Measurements from ENCODE around the gene LSM14A. TPM values are rescaled to one million over a fixed set of nuclear protein-coding genes. Genes with fewer than 3 reads are reported as not detected.

The LSM14A gene
- total and polyA plus RNA-seq, 4 donors: 12.6 to 133 (median 48.0) TPM

DNA sequence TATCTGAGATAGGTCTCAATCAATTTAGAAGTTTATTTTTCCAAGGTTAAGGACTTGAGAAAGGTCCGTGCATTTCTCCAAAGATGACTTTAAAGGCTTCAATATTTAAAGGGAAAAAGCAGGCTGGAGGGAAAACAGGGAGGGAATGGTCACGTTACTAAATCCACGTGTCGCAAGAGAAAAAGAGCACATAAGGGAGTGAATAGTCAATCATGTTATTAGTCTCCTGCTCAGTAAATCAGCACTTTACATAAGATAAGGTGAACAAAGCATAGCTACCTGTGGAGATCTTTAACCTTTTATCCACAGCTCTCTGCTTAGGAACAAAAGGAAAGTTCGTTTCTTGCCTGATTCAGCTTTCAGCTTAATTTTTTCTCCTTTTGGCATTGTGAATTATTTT is 31.3 kb upstream of the LSM14A start:
- Histone ChIP-seq H3K27ac (ENCODE audit: low read depth in 1 of 2, low read length in 2 of 2) (no peak overlapping the region), H3K9ac (ENCODE audit: low read depth in 1 of 2, low read length in 2 of 2) (no peak overlapping the region), H3K36me3 (ENCODE audit: control insufficient read depth in 4 of 4, insufficient read depth in 3 of 4, low read depth in 1 of 4, low read length in 3 of 4) (no peaks in the 10 kb centered on the region), H3K4me3 (ENCODE audit: low read depth in 1 of 3, low read length in 3 of 3) (no peak overlapping the region), H3K9me3 (ENCODE audit: control insufficient read depth in 4 of 4, low read length in 3 of 4) (no peaks in the 10 kb centered on the region), H3K27me3 (ENCODE audit: control insufficient read depth in 4 of 4, insufficient read depth in 4 of 4, low read length in 3 of 4) (no peaks in the 10 kb centered on the region), H3K4me1 (ENCODE audit: control insufficient read depth in 4 of 4, insufficient read depth in 4 of 4, low read length in 3 of 4) (no peaks in the 10 kb centered on the region)
- TF ChIP-seq JUND (IDR thresholded peaks at IDR 0.05) (no peak), ZBTB33 (IDR thresholded peaks at IDR 0.05) (no peak), MAX (IDR thresholded peaks at IDR 0.05) (no peak)
- WGBS: 39% methylated on average over 5 of the region's 5 CpGs
- DNase-seq (ENCODE audit: low spot score): no peak

- H3K9me3 ChIP-seq (ENCODE audit: control insufficient read depth in 4 of 4, low read length in 3 of 4): no peaks in the 10 kb centered on the region
- no peaks in the 10 kb centered on the region for H3K27me3 ChIP-seq (ENCODE audit: control insufficient read depth in 4 of 4, insufficient read depth in 4 of 4, low read length in 3 of 4)
- no peak overlapping the region for H3K4me3 ChIP-seq (ENCODE audit: low read depth in 1 of 3, low read length in 3 of 3)
- DNase-seq (ENCODE audit: low spot score): no peak
- no peak overlapping the region for H3K9ac ChIP-seq (ENCODE audit: low read depth in 1 of 2, low read length in 2 of 2)
- no peaks in the 10 kb centered on the region for H3K36me3 ChIP-seq (ENCODE audit: control insufficient read depth in 4 of 4, insufficient read depth in 3 of 4, low read depth in 1 of 4, low read length in 3 of 4)
- TF ChIP-seq RXRA (IDR thresholded peaks at IDR 0.05) (no peak), YY1 (IDR thresholded peaks at IDR 0.05) (no peak), RAD21 (IDR thresholded peaks at IDR 0.05) (no peak), FOXA1 (IDR thresholded peaks at IDR 0.05) (no peak), NR2F2 (IDR thresholded peaks at IDR 0.05) (no peak), HNF4G (IDR thresholded peaks at IDR 0.05) (no peak), JUND (IDR thresholded peaks at IDR 0.05) (no peak), ATF3 (IDR thresholded peaks at IDR 0.05) (no peak), FOXA2 (IDR thresholded peaks at IDR 0.05) (no peak), ZBTB33 (IDR thresholded peaks at IDR 0.05) (no peak), EGR1 (IDR thresholded peaks at IDR 0.05; ENCODE audit: low read depth in 2 of 2) (no peak), TAF1 (conservative IDR thresholded peaks at IDR 0.05) (no peak), MAX (IDR thresholded peaks at IDR 0.05) (no peak), HNF4A (conservative IDR thresholded peaks at IDR 0.05) (no peak), CTCF (IDR thresholded peaks at IDR 0.05; ENCODE audit: low read depth, low read length, missing input control) (no peak), SP1 (IDR thresholded peaks at IDR 0.05) (no peak), GABPA (IDR thresholded peaks at IDR 0.05 in 1 of 2, conservative IDR thresholded peaks at IDR 0.05 in 1 of 2) (no peak)
- TF ChIP-seq, protein P1, sequence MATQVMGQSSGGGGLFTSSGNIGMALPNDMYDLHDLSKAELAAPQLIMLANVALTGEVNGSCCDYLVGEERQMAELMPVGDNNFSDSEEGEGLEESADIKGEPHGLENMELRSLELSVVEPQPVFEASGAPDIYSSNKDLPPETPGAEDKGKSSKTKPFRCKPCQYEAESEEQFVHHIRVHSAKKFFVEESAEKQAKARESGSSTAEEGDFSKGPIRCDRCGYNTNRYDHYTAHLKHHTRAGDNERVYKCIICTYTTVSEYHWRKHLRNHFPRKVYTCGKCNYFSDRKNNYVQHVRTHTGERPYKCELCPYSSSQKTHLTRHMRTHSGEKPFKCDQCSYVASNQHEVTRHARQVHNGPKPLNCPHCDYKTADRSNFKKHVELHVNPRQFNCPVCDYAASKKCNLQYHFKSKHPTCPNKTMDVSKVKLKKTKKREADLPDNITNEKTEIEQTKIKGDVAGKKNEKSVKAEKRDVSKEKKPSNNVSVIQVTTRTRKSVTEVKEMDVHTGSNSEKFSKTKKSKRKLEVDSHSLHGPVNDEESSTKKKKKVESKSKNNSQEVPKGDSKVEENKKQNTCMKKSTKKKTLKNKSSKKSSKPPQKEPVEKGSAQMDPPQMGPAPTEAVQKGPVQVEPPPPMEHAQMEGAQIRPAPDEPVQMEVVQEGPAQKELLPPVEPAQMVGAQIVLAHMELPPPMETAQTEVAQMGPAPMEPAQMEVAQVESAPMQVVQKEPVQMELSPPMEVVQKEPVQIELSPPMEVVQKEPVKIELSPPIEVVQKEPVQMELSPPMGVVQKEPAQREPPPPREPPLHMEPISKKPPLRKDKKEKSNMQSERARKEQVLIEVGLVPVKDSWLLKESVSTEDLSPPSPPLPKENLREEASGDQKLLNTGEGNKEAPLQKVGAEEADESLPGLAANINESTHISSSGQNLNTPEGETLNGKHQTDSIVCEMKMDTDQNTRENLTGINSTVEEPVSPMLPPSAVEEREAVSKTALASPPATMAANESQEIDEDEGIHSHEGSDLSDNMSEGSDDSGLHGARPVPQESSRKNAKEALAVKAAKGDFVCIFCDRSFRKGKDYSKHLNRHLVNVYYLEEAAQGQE (IDR thresholded peaks at IDR 0.05): no peak
- WGBS: 92% methylated on average over 3 of the region's 3 CpGs
- H3K27ac ChIP-seq (ENCODE audit: low read depth in 1 of 2, low read length in 2 of 2): no peak overlapping the region
- H3K4me1 ChIP-seq (ENCODE audit: control insufficient read depth in 4 of 4, insufficient read depth in 4 of 4, low read length in 3 of 4): no peaks in the 10 kb centered on the region
Observed at GRCh38 chr19:34142440-34142839, 29.9 kb upstream of the LSM14A start.
